ENCODE results near the gene CDC42EP3.

DNA sequence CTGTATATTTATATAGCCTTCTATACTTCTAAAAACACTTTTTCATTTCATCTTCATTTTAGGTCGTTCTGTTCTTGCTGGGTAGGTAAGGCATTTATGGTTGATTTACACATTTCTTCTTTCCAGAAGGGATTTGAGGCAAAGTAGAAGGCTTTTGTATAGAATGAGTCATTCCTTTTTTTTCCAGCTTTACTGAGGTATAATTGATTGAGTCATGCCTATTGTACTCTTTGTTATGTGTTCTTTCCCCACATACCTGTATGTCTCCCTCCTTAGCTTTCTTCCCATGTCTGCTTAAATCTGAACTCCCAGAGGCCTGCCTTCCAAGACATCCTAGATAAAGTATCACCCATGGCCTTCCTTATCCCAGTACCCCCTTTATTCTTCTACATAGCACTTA is 4.8 kb upstream of the CDC42EP3 start:
- TF ChIP-seq, protein P1, sequence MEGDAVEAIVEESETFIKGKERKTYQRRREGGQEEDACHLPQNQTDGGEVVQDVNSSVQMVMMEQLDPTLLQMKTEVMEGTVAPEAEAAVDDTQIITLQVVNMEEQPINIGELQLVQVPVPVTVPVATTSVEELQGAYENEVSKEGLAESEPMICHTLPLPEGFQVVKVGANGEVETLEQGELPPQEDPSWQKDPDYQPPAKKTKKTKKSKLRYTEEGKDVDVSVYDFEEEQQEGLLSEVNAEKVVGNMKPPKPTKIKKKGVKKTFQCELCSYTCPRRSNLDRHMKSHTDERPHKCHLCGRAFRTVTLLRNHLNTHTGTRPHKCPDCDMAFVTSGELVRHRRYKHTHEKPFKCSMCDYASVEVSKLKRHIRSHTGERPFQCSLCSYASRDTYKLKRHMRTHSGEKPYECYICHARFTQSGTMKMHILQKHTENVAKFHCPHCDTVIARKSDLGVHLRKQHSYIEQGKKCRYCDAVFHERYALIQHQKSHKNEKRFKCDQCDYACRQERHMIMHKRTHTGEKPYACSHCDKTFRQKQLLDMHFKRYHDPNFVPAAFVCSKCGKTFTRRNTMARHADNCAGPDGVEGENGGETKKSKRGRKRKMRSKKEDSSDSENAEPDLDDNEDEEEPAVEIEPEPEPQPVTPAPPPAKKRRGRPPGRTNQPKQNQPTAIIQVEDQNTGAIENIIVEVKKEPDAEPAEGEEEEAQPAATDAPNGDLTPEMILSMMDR (IDR thresholded peaks at IDR 0.05) = no peak
- TF ChIP-seq POLR2A (IDR thresholded peaks at IDR 0.05) = no peak
